GM04504 (cell line): Measurements from ENCODE around the gene MDGA2.

Source experiments
- DNase-seq: peaks from one replicate; pipeline ENCODE4 v3.0.0-alpha.2; 2012; ENCODE audit warnings: low read depth

The MDGA2 gene

GRCh38 chr14:47120645-47121044 is 554.8 kb downstream of the MDGA2 start:
- no peak for DNase-seq

GRCh38 chr14:47103771-47104170 is 571.6 kb downstream of the MDGA2 start:
- no peak for DNase-seq

- no peak for DNase-seq
Measured at GRCh38 chr14:47102472-47102871, 572.9 kb downstream of the MDGA2 start.

GRCh38 chr14:47085678-47086077 is 589.7 kb downstream of the MDGA2 start:
- no peak for DNase-seq

- no peak for DNase-seq
Measured at GRCh38 chr14:47065326-47065725, 610.1 kb downstream of the MDGA2 start.

- DNase-seq, result no peak
Measured at GRCh38 chr14:47060050-47060449, 615.4 kb downstream of the MDGA2 start.

- DNase-seq, result no peak
Measured at GRCh38 chr14:47057364-47057763, 618.0 kb downstream of the MDGA2 start.

- no peak for DNase-seq
Measured at GRCh38 chr14:47044841-47045240, 630.6 kb downstream of the MDGA2 start.

- no peak for DNase-seq
Measured at GRCh38 chr14:47040550-47040949, 634.9 kb downstream of the MDGA2 start.

GRCh38 chr14:47039336-47039735 is 636.1 kb downstream of the MDGA2 start:
- DNase-seq, result no peak

GRCh38 chr14:47022721-47023120 is 652.7 kb downstream of the MDGA2 start:
- DNase-seq, result no peak

GRCh38 chr14:47020500-47020899 is 654.9 kb downstream of the MDGA2 start:
- no peak for DNase-seq

- no peak for DNase-seq
Measured at GRCh38 chr14:47012533-47013280, 662.7 kb downstream of the MDGA2 start.

GRCh38 chr14:47009615-47010014 is 665.8 kb downstream of the MDGA2 start:
- no peak for DNase-seq

- DNase-seq, result no peak
Measured at GRCh38 chr14:47008732-47009131, 666.7 kb downstream of the MDGA2 start.

- DNase-seq, result no peak
Measured at GRCh38 chr14:46999661-47000060, 675.7 kb downstream of the MDGA2 start.

GRCh38 chr14:46989566-46989965 is 685.8 kb downstream of the MDGA2 start:
- no peak for DNase-seq

GRCh38 chr14:46988312-46988711 is 687.1 kb downstream of the MDGA2 start:
- DNase-seq, result no peak

GRCh38 chr14:46985529-46986380 is 689.6 kb downstream of the MDGA2 start:
- no peak for DNase-seq

GRCh38 chr14:46973295-46973694 is 702.1 kb downstream of the MDGA2 start:
- DNase-seq, result no peak

GRCh38 chr14:46964378-46964777 is 711.0 kb downstream of the MDGA2 start:
- DNase-seq, result no peak

- DNase-seq, result no peak
Measured at GRCh38 chr14:46951103-46951502, 724.3 kb downstream of the MDGA2 start.

- no peak for DNase-seq
Measured at GRCh38 chr14:46940611-46941010, 734.8 kb downstream of the MDGA2 start.
